Sigmoid colon (tissue), 4 donors: Measurements from ENCODE around the gene LAPTM5.

Experiments
- EP300 ChIP-seq, 4 donors: sonication (generic); formaldehyde crosslinking; IDR thresholded peaks; one replicate each; pipeline ENCODE4 v1.6.1; 2017; ENCODE audit warnings: antibody characterized with exemption in 4 of 4
- POLR2A ChIP-seq, 2 donors: fragments of 450-650 bp; IDR thresholded peaks; one replicate each; pipeline ENCODE4 v1.6.1; 2016; ENCODE audit warnings: antibody characterized with exemption in 2 of 2, mild to moderate bottlenecking in 2 of 2, moderate library complexity in 2 of 2
- POLR2AphosphoS5 ChIP-seq, 4 donors: sonication (generic); formaldehyde crosslinking; IDR thresholded peaks; one replicate each; pipeline ENCODE4 v1.6.1; 2017; ENCODE audit warnings: antibody characterized with exemption in 4 of 4
- TF ChIP-seq, protein P1 (sequence below), 4 experiments: fragments of 450-650 bp in 3 of 4; fragments of 200-600 bp in 1 of 4; IDR thresholded peaks; one replicate each; pipeline ENCODE4 v1.5.1; 2016 to 2019; ENCODE audit warnings: antibody characterized with exemption in 4 of 4, mild to moderate bottlenecking in 3 of 4, moderate library complexity in 2 of 4

DNA sequence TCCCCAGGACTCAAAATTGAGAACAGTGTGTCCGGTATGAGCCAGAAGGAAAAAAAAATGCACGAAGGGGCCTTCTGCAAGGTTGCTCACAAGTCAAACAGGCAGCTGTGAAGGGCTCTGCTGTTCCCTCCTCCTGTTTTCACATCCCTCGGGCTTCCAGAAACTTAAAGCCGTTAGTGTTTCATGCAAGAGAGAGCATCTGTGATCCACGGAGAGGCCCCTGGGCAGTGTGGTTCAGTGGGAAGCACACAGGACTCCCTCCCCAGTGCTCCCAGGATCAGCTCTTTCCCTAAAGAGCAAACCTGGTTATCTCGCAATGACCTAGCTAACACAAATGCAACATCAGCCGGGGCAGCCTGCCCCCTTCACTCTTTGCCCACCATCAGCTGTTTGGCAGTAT lies 31.3 kb downstream of the LAPTM5 start:
- TF ChIP-seq, protein P1, sequence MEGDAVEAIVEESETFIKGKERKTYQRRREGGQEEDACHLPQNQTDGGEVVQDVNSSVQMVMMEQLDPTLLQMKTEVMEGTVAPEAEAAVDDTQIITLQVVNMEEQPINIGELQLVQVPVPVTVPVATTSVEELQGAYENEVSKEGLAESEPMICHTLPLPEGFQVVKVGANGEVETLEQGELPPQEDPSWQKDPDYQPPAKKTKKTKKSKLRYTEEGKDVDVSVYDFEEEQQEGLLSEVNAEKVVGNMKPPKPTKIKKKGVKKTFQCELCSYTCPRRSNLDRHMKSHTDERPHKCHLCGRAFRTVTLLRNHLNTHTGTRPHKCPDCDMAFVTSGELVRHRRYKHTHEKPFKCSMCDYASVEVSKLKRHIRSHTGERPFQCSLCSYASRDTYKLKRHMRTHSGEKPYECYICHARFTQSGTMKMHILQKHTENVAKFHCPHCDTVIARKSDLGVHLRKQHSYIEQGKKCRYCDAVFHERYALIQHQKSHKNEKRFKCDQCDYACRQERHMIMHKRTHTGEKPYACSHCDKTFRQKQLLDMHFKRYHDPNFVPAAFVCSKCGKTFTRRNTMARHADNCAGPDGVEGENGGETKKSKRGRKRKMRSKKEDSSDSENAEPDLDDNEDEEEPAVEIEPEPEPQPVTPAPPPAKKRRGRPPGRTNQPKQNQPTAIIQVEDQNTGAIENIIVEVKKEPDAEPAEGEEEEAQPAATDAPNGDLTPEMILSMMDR (IDR thresholded peaks at IDR 0.05): no peak
- TF ChIP-seq POLR2A (IDR thresholded peaks at IDR 0.05) (no peak), POLR2AphosphoS5 (IDR thresholded peaks at IDR 0.05) (no peak), EP300 (IDR thresholded peaks at IDR 0.05) (no peak)
